ENCODE data around the gene GRAMD4. TPM values are rescaled to one million over a fixed set of nuclear protein-coding genes. Genes with fewer than 3 reads are reported as not detected.

Gene GRAMD4
- total and polyA plus RNA-seq, 12 donors: 15.0 to 241 (median 79.4) TPM

- Histone ChIP-seq H3K4me3 (no peak overlapping the region), H3K27ac (peak overlapping the region; percentile 64 to 90 (median 84)), H3K9me3 (replicated peaks in 1 of 3) (no peaks in the 10 kb centered on the region), H3K36me3 (replicated peaks in 1 of 2) (no peaks in the 10 kb centered on the region), H3K4me1 (replicated peaks in 1 of 2) (peaks cover 18 to 39% of the 10 kb centered on the region in 2 donors), H3K27me3 (no peaks in the 10 kb centered on the region)
- 28 to 40% (median 34%) methylated on average over 19 to 25 of the region's 25 CpGs for WGBS, 4 donors
- peak; percentile 53 to 94 (median 77) for DNase-seq
- TF ChIP-seq POLR2A (IDR thresholded peaks at IDR 0.05) (no peak), CTCF (IDR thresholded peaks at IDR 0.05) (no peak)
- intact Hi-C loops (cut with DNase I): loop anchor here in 1 of 2 donors (10.0 kb wide), 1 partner anchor 75 kb away; no protein-coding TSS in a partner anchor
These were observed 29.2 kb downstream of the GRAMD4 start for GRCh38 chr22:46649141-46650077.

- 76 to 80% (median 77%) methylated on average over 14 to 25 of the region's 25 CpGs for WGBS, 4 donors
These were observed 30.1 kb downstream of the GRAMD4 start for GRCh38 chr22:46650078-46650810.

GRCh38 chr22:46651316-46651715, 31.1 kb downstream of the GRAMD4 start:
- no peaks in the 10 kb centered on the region for H3K9me3 ChIP-seq (replicated peaks in 1 of 3)
- H3K27me3 ChIP-seq: no peaks in the 10 kb centered on the region
- intact Hi-C loops (cut with DNase I): loop anchor here in 1 of 2 donors (10.0 kb wide), 1 partner anchor 77 kb away; no protein-coding TSS in a partner anchor
- no peak for DNase-seq
- no peak overlapping the region for H3K4me3 ChIP-seq
- TF ChIP-seq CTCF (IDR thresholded peaks at IDR 0.05) (no peak), POLR2A (IDR thresholded peaks at IDR 0.05) (no peak)
- 94 to 97% (median 95%) methylated on average over 8 to 16 of the region's 16 CpGs for WGBS, 4 donors
- peaks cover 18 to 39% of the 10 kb centered on the region in 2 donors for H3K4me1 ChIP-seq (replicated peaks in 1 of 2)
- H3K27ac ChIP-seq: peak overlapping the region in 2 of 5 donors; percentile 81 to 87
- no peaks in the 10 kb centered on the region for H3K36me3 ChIP-seq (replicated peaks in 1 of 2)

More at GRCh38 chr22:46650078-46650810, 30.1 kb downstream of the GRAMD4 start:
- Histone ChIP-seq H3K4me1 (replicated peaks in 1 of 2) (peaks cover 18 to 39% of the 10 kb centered on the region in 2 donors), H3K27ac (peak overlapping the region; percentile 64 to 90 (median 84)), H3K4me3 (no peak overlapping the region), H3K27me3 (no peaks in the 10 kb centered on the region), H3K36me3 (replicated peaks in 1 of 2) (no peaks in the 10 kb centered on the region), H3K9me3 (replicated peaks in 1 of 3) (no peaks in the 10 kb centered on the region)
- intact Hi-C loops (cut with DNase I): loop anchor here in 1 of 2 donors (10.0 kb wide), 1 partner anchor 75 kb away; no protein-coding TSS in a partner anchor
- TF ChIP-seq CTCF (IDR thresholded peaks at IDR 0.05) (no peak), POLR2A (IDR thresholded peaks at IDR 0.05) (no peak)
- no peak for DNase-seq
